Central memory CD8-positive, alpha-beta T cell (primary cell): ENCODE data around the gene EPB41L2.

ENCODE experiments used
- ATAC-seq: fragments of 150-1000 bp; cut with Tn5 transposase; replicated peaks from 2 replicates; pipeline ENCODE4 v1.10.0; 2022; ENCODE audit warnings: mild to moderate bottlenecking, moderate FRiP score, moderate number of reproducible peaks; ENCODE audit not compliant: poor library complexity, severe bottlenecking; ENCODE audit errors: extremely low read depth
- DNase-seq, 2 donors: peaks; one replicate each; pipeline ENCODE4 v3.0.0; 2021; ENCODE audit warnings: low spot score in 2 of 2
- H3K27ac Mint-ChIP-seq: one replicate; pipeline ENCODE4 v1.8.0; 2022; ENCODE audit warnings: low read depth, mild to moderate bottlenecking, moderate library complexity, mixed read lengths
- H3K27me3 Mint-ChIP-seq: one replicate; pipeline ENCODE4 v1.8.0; 2022; ENCODE audit warnings: mixed read lengths
- H3K36me3 Mint-ChIP-seq: one replicate; pipeline ENCODE4 v1.8.0; 2022; ENCODE audit warnings: mild to moderate bottlenecking, moderate library complexity, mixed read lengths; ENCODE audit not compliant: insufficient read depth
- H3K4me1 Mint-ChIP-seq: one replicate; pipeline ENCODE4 v1.8.0; 2022; ENCODE audit warnings: mixed read lengths
- H3K4me3 Mint-ChIP-seq: one replicate; pipeline ENCODE4 v1.8.0; 2022; ENCODE audit warnings: mild to moderate bottlenecking, moderate library complexity, mixed read lengths
- H3K9me3 Mint-ChIP-seq: one replicate; pipeline ENCODE4 v1.8.0; 2022; ENCODE audit warnings: mixed read lengths

The EPB41L2 gene

GRCh38 chr6:131059486-131059885, 3.6 kb downstream of the EPB41L2 start:
- Mint-ChIP-seq H3K36me3 (peaks cover 1% of the 10 kb centered on the region), H3K27ac (no peak overlapping the region), H3K9me3 (peaks cover 2% of the 10 kb centered on the region), H3K4me3 (no peak overlapping the region), H3K27me3 (no peaks in the 10 kb centered on the region), H3K4me1 (peaks cover 21% of the 10 kb centered on the region)
- ATAC-seq (no peak), DNase-seq (no peak)

GRCh38 chr6:131058236-131058635, 4.8 kb downstream of the EPB41L2 start:
- no peaks in the 10 kb centered on the region for H3K36me3 Mint-ChIP-seq

GRCh38 chr6:131054392-131055250, 8.4 kb downstream of the EPB41L2 start:
- DNase-seq (no peak), ATAC-seq (no peak)
- H3K9me3 Mint-ChIP-seq, result peaks cover 15% of the 10 kb centered on the region
- no peak overlapping the region for H3K4me3 Mint-ChIP-seq
- no peak overlapping the region for H3K27ac Mint-ChIP-seq
- H3K27me3 Mint-ChIP-seq, result no peaks in the 10 kb centered on the region
- peaks cover 1% of the 10 kb centered on the region for H3K36me3 Mint-ChIP-seq
- no peaks in the 10 kb centered on the region for H3K4me1 Mint-ChIP-seq

More at GRCh38 chr6:131058236-131058635, 4.8 kb downstream of the EPB41L2 start:
- ATAC-seq, result no peak
- no peak for DNase-seq
- Mint-ChIP-seq H3K4me3 (no peak overlapping the region), H3K9me3 (peaks cover 9% of the 10 kb centered on the region), H3K27me3 (no peaks in the 10 kb centered on the region), H3K27ac (no peak overlapping the region), H3K4me1 (peaks cover 15% of the 10 kb centered on the region)

- Mint-ChIP-seq H3K27me3 (no peaks in the 10 kb centered on the region), H3K36me3 (peaks cover 1% of the 10 kb centered on the region), H3K4me3 (no peak overlapping the region), H3K9me3 (peaks cover 15% of the 10 kb centered on the region), H3K27ac (no peak overlapping the region), H3K4me1 (no peaks in the 10 kb centered on the region)
- DNase-seq, result no peak
- no peak for ATAC-seq
These were observed 9.4 kb downstream of the EPB41L2 start for GRCh38 chr6:131053546-131054240.

GRCh38 chr6:131052181-131052580, 10.9 kb downstream of the EPB41L2 start:
- no peak for ATAC-seq
- DNase-seq, result no peak
- Mint-ChIP-seq H3K4me3 (no peak overlapping the region), H3K4me1 (no peaks in the 10 kb centered on the region), H3K27me3 (no peaks in the 10 kb centered on the region), H3K27ac (no peak overlapping the region), H3K36me3 (peaks cover 1% of the 10 kb centered on the region), H3K9me3 (peaks cover 15% of the 10 kb centered on the region)

- ATAC-seq, result no peak
- Mint-ChIP-seq H3K4me1 (no peaks in the 10 kb centered on the region), H3K9me3 (peaks cover 15% of the 10 kb centered on the region), H3K27me3 (no peaks in the 10 kb centered on the region), H3K4me3 (no peak overlapping the region), H3K36me3 (peaks cover 1% of the 10 kb centered on the region), H3K27ac (no peak overlapping the region)
- DNase-seq, result no peak
These were observed 11.7 kb downstream of the EPB41L2 start for GRCh38 chr6:131051341-131051740.

- H3K4me3 Mint-ChIP-seq, result no peak overlapping the region
- H3K36me3 Mint-ChIP-seq, result peaks cover 1% of the 10 kb centered on the region
- H3K9me3 Mint-ChIP-seq, result peaks cover 14% of the 10 kb centered on the region
- H3K4me1 Mint-ChIP-seq, result no peaks in the 10 kb centered on the region
- ATAC-seq, result no peak
- no peak overlapping the region for H3K27ac Mint-ChIP-seq
- no peaks in the 10 kb centered on the region for H3K27me3 Mint-ChIP-seq
- no peak for DNase-seq
These were observed 13.4 kb downstream of the EPB41L2 start for GRCh38 chr6:131049608-131050007.

- Mint-ChIP-seq H3K4me1 (no peaks in the 10 kb centered on the region), H3K4me3 (no peak overlapping the region), H3K36me3 (peaks cover 1% of the 10 kb centered on the region), H3K27ac (no peak overlapping the region), H3K27me3 (no peaks in the 10 kb centered on the region), H3K9me3 (peaks cover 8% of the 10 kb centered on the region)
- ATAC-seq (no peak), DNase-seq (no peak)
These were observed 14.0 kb downstream of the EPB41L2 start for GRCh38 chr6:131048933-131049515.

GRCh38 chr6:131048459-131048858, 14.6 kb downstream of the EPB41L2 start:
- Mint-ChIP-seq H3K36me3 (peaks cover 1% of the 10 kb centered on the region), H3K27ac (no peak overlapping the region), H3K9me3 (peaks cover 6% of the 10 kb centered on the region), H3K27me3 (no peaks in the 10 kb centered on the region), H3K4me1 (no peaks in the 10 kb centered on the region), H3K4me3 (no peak overlapping the region)
- DNase-seq (no peak), ATAC-seq (no peak)

- ATAC-seq, result no peak
- Mint-ChIP-seq H3K27ac (no peak overlapping the region), H3K9me3 (no peaks in the 10 kb centered on the region), H3K4me3 (no peak overlapping the region), H3K36me3 (no peaks in the 10 kb centered on the region), H3K27me3 (peaks cover 17% of the 10 kb centered on the region), H3K4me1 (no peaks in the 10 kb centered on the region)
- no peak for DNase-seq
These were observed 17.9 kb downstream of the EPB41L2 start for GRCh38 chr6:131045139-131045538.

GRCh38 chr6:131043902-131044447, 19.1 kb downstream of the EPB41L2 start:
- Mint-ChIP-seq H3K27ac (no peak overlapping the region), H3K4me3 (no peak overlapping the region), H3K4me1 (no peaks in the 10 kb centered on the region), H3K36me3 (no peaks in the 10 kb centered on the region), H3K9me3 (no peaks in the 10 kb centered on the region), H3K27me3 (peaks cover 17% of the 10 kb centered on the region)
- DNase-seq (no peak), ATAC-seq (no peak)

GRCh38 chr6:131042664-131043063, 20.4 kb downstream of the EPB41L2 start:
- no peak overlapping the region for H3K27ac Mint-ChIP-seq
- no peak overlapping the region for H3K4me3 Mint-ChIP-seq
- no peaks in the 10 kb centered on the region for H3K9me3 Mint-ChIP-seq
- no peak for DNase-seq
- peaks cover 17% of the 10 kb centered on the region for H3K27me3 Mint-ChIP-seq
- H3K36me3 Mint-ChIP-seq, result no peaks in the 10 kb centered on the region
- H3K4me1 Mint-ChIP-seq, result no peaks in the 10 kb centered on the region
- no peak for ATAC-seq
